HepG2 (cell line): ENCODE results near the gene HTRA1. TPM values are rescaled to one million over a fixed set of nuclear protein-coding genes. Genes with fewer than 3 reads are reported as not detected.

Source experiments
- ATAC-seq: fragments of 200-7000 bp; cut with Tn5 transposase; 3 replicates; pipeline ENCODE4 v1.9.1; 2020; ENCODE audit warnings: mild to moderate bottlenecking, moderate library complexity
- BruUV-seq: library from RNA; stranded (reverse); fragments of 400-500 nt; replicated peaks from 2 replicates; lab custom pipeline; 2021; lab: Mats Ljungman, UMichigan
- CTCF ChIA-PET: fragments of 300-600 bp; formaldehyde crosslinking; extraction: SDS; loops from one replicate; lab custom pipeline; 2021; ENCODE audit warnings: low total read pairs, inconsistent platforms, low intra/inter-chr PET ratio; lab: Yijun Ruan, JAX
- POLR2A ChIA-PET: fragments of 350-600 bp; sonication (Branson Sonifier 250); formaldehyde crosslinking; loops from one replicate; lab custom pipeline; 2020; ENCODE audit warnings: antibody characterized with exemption, inconsistent platforms; lab: Yijun Ruan, JAX
- DNase-seq: peaks from one replicate; pipeline ENCODE4 v3.0.0-alpha.2; 2015; ENCODE audit warnings: low spot score
- FAIRE-seq: peaks from 3 replicates; lab custom pipeline; 2011; peaks lifted over from hg19 to GRCh38; lab: Jason Lieb, UNC
- H2AFZ ChIP-seq: one replicate; pipeline ENCODE4 v1.6.1; 2011; ENCODE audit warnings: low read length, inconsistent platforms
- H3K27ac ChIP-seq: fragments of 300-600 bp; 3 replicates; pipeline ENCODE4 v1.8.0; 2011; ENCODE audit warnings: mixed run types, mild to moderate bottlenecking, mixed read lengths, low read length, inconsistent platforms; ENCODE audit not compliant: insufficient read depth; ENCODE audit errors: extremely low read length
- H3K27me3 ChIP-seq, 2 experiments: fragments of 200-600 bp in 1 of 2; 2 replicates in 1 of 2; 3 replicates in 1 of 2; pipeline versions ENCODE4 v1.6.0 to v1.8.0; 2011; ENCODE audit warnings: low read length in 2 of 2, mild to moderate bottlenecking in 2 of 2, moderate library complexity in 2 of 2, inconsistent platforms in 1 of 2; ENCODE audit not compliant: insufficient read depth in 2 of 2, control insufficient read depth in 1 of 2
- H3K36me3 ChIP-seq, 2 experiments: fragments of 200-600 bp in 1 of 2; replicated peaks in 1 of 2; 2 replicates in 1 of 2; 3 replicates in 1 of 2; pipeline versions ENCODE4 v1.5.1 to v1.8.0; 2011; ENCODE audit warnings: low read length in 2 of 2, inconsistent platforms in 1 of 2; ENCODE audit not compliant: insufficient read depth in 2 of 2, control insufficient read depth in 1 of 2
- H3K4me1 ChIP-seq: 2 replicates; pipeline ENCODE4 v1.5.1; 2012; ENCODE audit warnings: low read length, inconsistent platforms; ENCODE audit not compliant: insufficient read depth
- H3K4me2 ChIP-seq: 2 replicates; pipeline ENCODE4 v1.6.0; 2011; ENCODE audit warnings: low read depth, low read length, inconsistent platforms
- H3K4me3 ChIP-seq, 3 experiments: fragments of 200-600 bp in 1 of 3; sonication (generic), shearing (Covaris generic) in 1 of 3; replicated peaks in 1 of 3; 2 replicates each; pipeline ENCODE4 v1.5.1; 2011 to 2016; ENCODE audit warnings: low read length in 3 of 3, inconsistent platforms in 2 of 3, low read depth in 2 of 3, mild to moderate bottlenecking in 2 of 3, control low read depth in 1 of 3, mixed read lengths in 1 of 3; ENCODE audit not compliant: insufficient read depth in 1 of 3
- H3K79me2 ChIP-seq: one replicate; pipeline ENCODE4 v1.6.1; 2011; ENCODE audit warnings: low read length, inconsistent platforms; ENCODE audit not compliant: insufficient read depth
- H3K9ac ChIP-seq: 2 replicates; pipeline ENCODE4 v1.6.0; 2011; ENCODE audit warnings: mild to moderate bottlenecking, low read depth, low read length, inconsistent platforms; ENCODE audit not compliant: insufficient read depth
- H3K9me3 ChIP-seq: 2 replicates; pipeline ENCODE4 v1.5.1; 2012; ENCODE audit warnings: mild to moderate bottlenecking, low read length
- H4K20me1 ChIP-seq: 2 replicates; pipeline ENCODE4 v1.6.0; 2011; ENCODE audit warnings: inconsistent platforms, mild to moderate bottlenecking, low read length, moderate library complexity; ENCODE audit not compliant: insufficient read depth
- FOXM1 ChIP-seq: sonication (generic); formaldehyde crosslinking; IDR thresholded peaks from 2 replicates; pipeline ENCODE4 v1.5.0; 2020; ENCODE audit warnings: missing genetic modification reagents
- KLF12 ChIP-seq: sonication (generic); formaldehyde crosslinking; IDR thresholded peaks from 2 replicates; pipeline ENCODE4 v1.4.0; 2020; ENCODE audit warnings: missing genetic modification reagents, borderline replicate concordance
- MEIS1 ChIP-seq: sonication (generic); formaldehyde crosslinking; IDR thresholded peaks from 2 replicates; pipeline ENCODE4 v1.9.0; 2021; ENCODE audit warnings: mild to moderate bottlenecking, missing genetic modification reagents, moderate library complexity, borderline replicate concordance
- RERE ChIP-seq: IDR thresholded peaks from 2 replicates; pipeline ENCODE4 v1.6.1; 2016; ENCODE audit warnings: low read depth, missing genetic modification reagents, missing compliant biosample characterization
- SP5 ChIP-seq: IDR thresholded peaks from 2 replicates; pipeline ENCODE4 v1.6.1; 2016; ENCODE audit warnings: low read depth, borderline replicate concordance
- TBX3 ChIP-seq: fragments of 450-650 bp; IDR thresholded peaks from 2 replicates; pipeline ENCODE4 v1.6.1; 2017; ENCODE audit warnings: antibody characterized with exemption, mild to moderate bottlenecking, inconsistent platforms, borderline replicate concordance
- TEF ChIP-seq: sonication (generic); formaldehyde crosslinking; IDR thresholded peaks from 2 replicates; pipeline ENCODE4 v1.5.0; 2020; ENCODE audit warnings: missing genetic modification reagents
- ZKSCAN8 ChIP-seq: IDR thresholded peaks from 2 replicates; pipeline ENCODE4 v1.6.1; 2016; ENCODE audit warnings: borderline replicate concordance, missing genetic modification reagents, missing compliant biosample characterization
- ZNF570 ChIP-seq: sonication (generic); formaldehyde crosslinking; IDR thresholded peaks from 2 replicates; pipeline ENCODE4 v1.4.0; 2020; ENCODE audit warnings: mild to moderate bottlenecking, missing genetic modification reagents, borderline replicate concordance
- ZNF652 ChIP-seq: IDR thresholded peaks from 2 replicates; pipeline ENCODE4 v1.6.1; 2016; ENCODE audit warnings: low read depth, borderline replicate concordance
- WGBS: methylation state at CpG from one replicate; pipeline ENCODE4 v1.1.6; 2017; ENCODE audit warnings: low lambda C conversion rate; 5-methylcytosine and 5-hydroxymethylcytosine counted together
- in situ Hi-C: cut with HindIII; loops from 2 replicates; pipeline ENCODE4 v1.10.0; 2017; ENCODE audit warnings: low pct_unique_long_range_greater_than_20kb; ENCODE audit not compliant: extremely low pct_ligation_motif_present
- intact Hi-C: fragments of 100-400 bp; cut with micrococcal nuclease; formaldehyde crosslinking; loops from one replicate; pipeline ENCODE4 v1.10.0; 2022; ENCODE audit not compliant: unreplicated experiment
- polyA plus RNA-seq, 8 experiments: library from polyadenylated mRNA; depleted of rRNA in 3 of 8; stranded (reverse) in 7 of 8; unstranded in 1 of 8; fragments of >200 nt; fragmentation: Illumina TruSeq in 4 of 8; extraction: Trizol in 4 of 8; gene quantifications; 2 replicates each; pipeline versions ENCODE4 v1.2.1 to v1.2.3, GENCODE V29; 2011 to 2016; ENCODE audit warnings: low read depth in 4 of 8, missing spikeins in 1 of 8, mixed read lengths in 1 of 8; ENCODE audit not compliant: insufficient read depth in 1 of 8
- total RNA-seq, 5 experiments: library from RNA; depleted of rRNA; stranded (reverse); fragments of >200 nt; fragmentation: Illumina TruSeq; extraction: Trizol; gene quantifications; 2 replicates each; pipeline ENCODE4 v1.2.3, GENCODE V29; 2016; ENCODE audit warnings: low read depth in 1 of 5

Gene HTRA1
- total and polyA plus RNA-seq, 2 of the 13 experiments (the other 11 are each of a cell fraction or from before 2014, with no cell fraction given) = 0.11 to 0.40 TPM

- no peak overlapping the region for H3K9ac ChIP-seq
- H3K4me2 ChIP-seq = no peak overlapping the region
- no peaks in the 10 kb centered on the region for H3K36me3 ChIP-seq
- ATAC-seq (no peak), FAIRE-seq (no peak), DNase-seq (no peak)
- in situ Hi-C loops (no loop called here), intact Hi-C loops (no loop called here)
- no peaks in the 10 kb centered on the region for H3K4me1 ChIP-seq
- H3K9me3 ChIP-seq = no peaks in the 10 kb centered on the region
- 42% methylated on average over 8 of the region's 8 CpGs for WGBS
- BruUV-seq = no TSS peak
- H4K20me1 ChIP-seq = no peaks in the 10 kb centered on the region
- H2AFZ ChIP-seq = no peak overlapping the region
- H3K27me3 ChIP-seq = peaks cover 0 to 36% of the 10 kb centered on the region in 2 experiments; a peak in 3 of 5 replicates
- no peak overlapping the region for H3K27ac ChIP-seq
- CTCF ChIA-PET = no interaction called here
- H3K79me2 ChIP-seq = no peaks in the 10 kb centered on the region
- TF ChIP-seq TEF (CRISPR knock-in tag) = no peak
- TF ChIP-seq MEIS1 (CRISPR knock-in tag) = no peak
- TF ChIP-seq RERE (CRISPR knock-in tag) = no peak
- no peak for TF ChIP-seq KLF12
- no peak for TF ChIP-seq ZNF652 (CRISPR knock-in tag)
- TF ChIP-seq ZNF570 (CRISPR knock-in tag) = no peak
- no peak for TF ChIP-seq SP5 (CRISPR knock-in tag)
- TF ChIP-seq ZKSCAN8 (CRISPR knock-in tag) = no peak
- TF ChIP-seq TBX3 = no peak
- TF ChIP-seq FOXM1 (CRISPR knock-in tag) = no peak
- TF ChIP-seq, all 625 proteins: peak for 0
- POLR2A ChIA-PET = no interaction called here
- H3K4me3 ChIP-seq = no peak overlapping the region
Observed at GRCh38 chr10:122499012-122499411, 37.7 kb downstream of the HTRA1 start.
